Bone marrow (tissue), 2 donors: ENCODE measurements around the gene RARB.

Source experiments
- DNase-seq, 2 donors: peaks; one replicate each; lab custom pipeline; 2025; lab: John Stamatoyannopoulos, UW

Gene RARB

GRCh38 chr3:25554376-25554775 is 126.3 kb downstream of the RARB start:
- DNase-seq: no peak

- no peak for DNase-seq
These were observed 127.8 kb downstream of the RARB start for GRCh38 chr3:25555695-25556437.

- no peak for DNase-seq
These were observed 128.4 kb downstream of the RARB start for GRCh38 chr3:25556447-25556846.

DNA sequence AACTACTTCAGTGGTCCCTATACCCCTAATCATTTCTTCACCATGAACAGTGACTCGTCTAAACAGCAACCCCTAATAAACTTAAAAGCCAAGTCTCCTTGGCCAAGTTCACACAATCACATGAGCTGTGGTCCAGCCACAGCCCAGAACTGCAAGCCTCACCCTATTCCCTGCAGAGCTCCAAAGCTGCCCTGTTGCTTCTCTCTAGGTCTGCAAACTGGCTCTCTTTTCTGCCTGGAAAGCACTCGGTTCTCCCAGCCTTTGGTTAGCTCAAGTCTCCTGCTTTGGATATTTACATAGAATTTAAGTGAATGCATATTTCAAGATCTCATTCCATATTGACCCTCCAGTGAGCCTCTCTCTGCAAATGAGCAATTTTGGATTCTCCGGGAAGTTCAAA is 129.6 kb downstream of the RARB start:
- no peak for DNase-seq

DNA sequence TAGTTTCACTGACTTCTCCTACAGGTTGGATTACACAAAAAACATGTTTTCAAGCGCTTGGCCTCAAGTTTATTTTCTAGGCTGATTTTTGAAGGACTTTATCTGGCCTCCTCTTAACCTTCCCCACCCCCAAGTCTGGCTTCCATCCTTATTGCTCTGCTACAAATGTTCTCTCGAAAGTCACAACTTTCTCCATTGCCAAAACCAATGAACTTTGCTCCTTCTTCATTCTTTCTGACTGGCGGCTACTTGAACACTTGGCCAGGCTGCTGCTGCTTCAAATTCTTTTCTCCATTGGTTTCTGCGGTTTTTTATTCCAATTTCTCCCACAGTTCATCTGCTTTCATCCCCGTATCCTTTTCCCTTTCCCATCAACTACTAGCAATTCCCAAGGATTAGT is 130.1 kb downstream of the RARB start:
- DNase-seq: no peak

- no peak for DNase-seq
These were observed 130.7 kb downstream of the RARB start for GRCh38 chr3:25558796-25559195.

GRCh38 chr3:25563601-25564000 is 135.5 kb downstream of the RARB start:
- no peak for DNase-seq

- DNase-seq: no peak
These were observed 136.0 kb downstream of the RARB start for GRCh38 chr3:25564075-25564474.

GRCh38 chr3:25565807-25566206 is 137.7 kb downstream of the RARB start:
- no peak for DNase-seq

DNA sequence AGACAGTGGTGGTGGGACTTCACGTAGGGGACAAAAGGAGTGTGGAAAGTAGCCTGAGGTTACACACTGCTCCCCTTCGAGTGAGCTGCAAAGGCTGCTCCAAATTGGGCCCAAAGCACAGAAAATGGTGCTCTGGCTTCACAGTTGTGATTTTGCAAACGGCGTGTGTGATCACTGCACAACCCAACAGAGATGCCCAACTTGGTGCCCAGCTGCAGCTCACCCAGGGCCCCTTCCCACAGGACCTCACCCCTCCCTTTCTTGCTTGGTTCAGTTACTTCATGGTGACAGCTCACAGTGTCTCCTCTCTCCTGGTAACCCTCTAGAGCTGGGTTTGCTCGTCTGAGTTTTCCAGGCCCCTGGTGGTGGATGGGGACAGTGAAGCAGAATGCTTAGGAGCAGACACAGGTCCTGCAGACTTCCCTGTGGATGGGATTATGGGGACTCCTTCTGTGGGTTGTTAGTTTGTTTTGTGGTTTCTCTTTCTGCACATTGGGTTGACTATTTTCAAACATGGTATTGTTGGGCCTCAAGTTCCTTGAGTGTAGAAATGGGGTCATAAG is 138.4 kb downstream of the RARB start:
- no peak for DNase-seq

DNA sequence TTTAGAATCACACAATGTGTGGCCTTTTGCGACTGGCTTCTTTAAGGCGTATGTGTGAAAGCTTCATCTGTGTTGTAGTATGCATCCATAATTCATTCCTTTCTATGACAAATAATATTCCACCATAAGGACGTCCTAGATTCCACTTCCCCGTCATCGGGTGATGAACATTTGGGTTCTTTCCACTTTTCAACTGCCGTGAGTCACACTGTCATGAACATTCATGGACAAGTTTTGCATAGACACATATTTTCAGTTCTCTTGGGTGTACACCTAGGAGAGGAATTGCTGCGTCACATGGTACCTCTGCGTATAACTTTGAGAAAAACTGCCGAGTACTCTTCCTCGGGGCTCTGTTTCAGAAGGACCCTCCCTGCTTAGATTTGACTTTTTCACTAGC is 139.3 kb downstream of the RARB start:
- no peak for DNase-seq

GRCh38 chr3:25567806-25568524 is 139.9 kb downstream of the RARB start:
- DNase-seq: no peak

DNA sequence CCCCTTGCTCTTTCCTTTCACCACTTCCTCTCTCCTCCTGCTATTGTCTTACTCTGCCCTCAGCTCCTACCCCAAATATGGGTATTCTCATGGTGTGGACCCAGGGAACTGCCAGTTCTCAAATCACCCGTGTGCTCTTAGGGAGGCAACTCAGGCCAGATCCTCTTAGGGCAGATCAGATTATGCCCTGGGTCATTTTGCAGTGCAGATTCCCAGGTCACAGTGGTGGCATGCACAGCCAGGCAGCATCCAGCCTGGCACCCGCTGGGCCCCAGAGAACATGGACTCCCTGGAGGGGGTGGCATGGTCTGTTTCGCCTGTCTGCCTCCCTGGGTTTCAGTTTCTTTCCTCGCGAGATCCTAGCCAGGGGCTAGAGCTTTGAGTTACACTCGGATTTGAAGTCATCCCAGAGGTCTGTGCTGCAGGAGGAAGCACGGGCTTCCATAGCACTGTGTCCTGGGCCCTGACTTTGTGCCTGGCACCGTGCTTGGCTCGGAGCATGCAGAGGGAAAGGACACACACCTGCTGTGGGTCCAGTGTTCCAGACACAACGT is 140.5 kb downstream of the RARB start:
- no peak for DNase-seq

GRCh38 chr3:25571285-25571684 is 143.2 kb downstream of the RARB start:
- DNase-seq: no peak

DNA sequence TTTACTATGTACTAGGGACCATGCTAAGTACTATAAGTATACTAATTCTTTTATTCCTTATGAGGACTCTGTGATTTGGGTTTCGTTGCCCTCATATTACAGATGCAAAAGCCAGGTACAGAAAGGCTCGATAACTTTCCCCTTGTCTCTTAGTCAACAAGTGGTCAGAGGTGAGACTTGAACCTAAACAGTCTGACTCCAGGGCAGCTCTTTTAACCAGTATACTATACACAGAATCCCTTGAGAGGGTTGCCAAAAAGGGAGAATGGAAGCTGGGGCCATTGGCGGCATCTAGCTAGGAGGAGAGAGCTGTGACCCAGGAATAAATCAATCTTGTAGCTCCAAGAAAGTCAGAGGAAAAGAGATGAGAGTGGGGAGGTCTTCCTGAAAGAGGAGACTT is 144.3 kb downstream of the RARB start:
- no peak for DNase-seq

DNA sequence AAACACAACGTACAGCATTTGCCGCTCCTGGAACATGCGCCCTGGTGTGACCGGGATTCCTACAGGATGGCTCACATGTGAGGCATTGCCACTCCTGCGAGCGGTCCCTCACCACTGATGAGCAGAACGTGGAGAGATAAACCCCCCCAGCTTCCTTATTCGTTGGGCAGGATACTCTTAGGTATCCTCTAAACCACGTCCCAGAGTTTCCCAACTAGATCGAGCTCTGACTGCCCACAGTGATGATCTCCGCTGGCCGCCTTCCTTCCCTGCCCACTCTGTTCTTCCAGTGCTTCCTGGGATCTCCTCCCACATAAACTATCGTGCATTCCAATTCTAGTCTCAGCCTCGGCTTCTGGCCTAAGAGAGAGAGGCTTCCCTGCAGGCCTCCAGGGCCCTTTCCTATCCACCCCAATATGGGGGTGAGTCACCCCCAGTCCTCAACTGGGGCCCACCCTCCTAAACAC is 144.9 kb downstream of the RARB start:
- no peak for DNase-seq

- DNase-seq: no peak
These were observed 145.5 kb downstream of the RARB start for GRCh38 chr3:25573386-25574171.

- no peak for DNase-seq
These were observed 146.2 kb downstream of the RARB start for GRCh38 chr3:25574172-25574765.

DNA sequence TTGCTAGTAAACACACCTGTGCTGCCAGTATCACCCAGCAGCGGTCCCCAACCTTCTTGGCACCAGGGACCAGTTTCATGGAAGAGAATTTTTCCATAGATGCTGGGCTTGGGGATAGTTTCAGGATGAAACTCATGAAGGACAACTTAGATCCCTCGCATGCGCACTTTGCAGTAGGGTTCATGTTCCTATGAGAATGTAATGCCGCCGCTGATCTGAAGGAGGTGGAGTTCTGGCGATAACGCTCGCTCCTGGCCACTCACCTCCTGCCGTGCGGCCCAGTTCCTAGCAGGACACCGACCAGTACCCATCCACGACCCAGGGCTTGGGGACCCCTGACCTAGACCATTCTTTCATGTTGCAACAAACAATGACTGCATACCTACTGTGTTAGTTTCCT is 146.9 kb downstream of the RARB start:
- no peak for DNase-seq

GRCh38 chr3:25576146-25576545 is 148.1 kb downstream of the RARB start:
- DNase-seq: no peak

DNA sequence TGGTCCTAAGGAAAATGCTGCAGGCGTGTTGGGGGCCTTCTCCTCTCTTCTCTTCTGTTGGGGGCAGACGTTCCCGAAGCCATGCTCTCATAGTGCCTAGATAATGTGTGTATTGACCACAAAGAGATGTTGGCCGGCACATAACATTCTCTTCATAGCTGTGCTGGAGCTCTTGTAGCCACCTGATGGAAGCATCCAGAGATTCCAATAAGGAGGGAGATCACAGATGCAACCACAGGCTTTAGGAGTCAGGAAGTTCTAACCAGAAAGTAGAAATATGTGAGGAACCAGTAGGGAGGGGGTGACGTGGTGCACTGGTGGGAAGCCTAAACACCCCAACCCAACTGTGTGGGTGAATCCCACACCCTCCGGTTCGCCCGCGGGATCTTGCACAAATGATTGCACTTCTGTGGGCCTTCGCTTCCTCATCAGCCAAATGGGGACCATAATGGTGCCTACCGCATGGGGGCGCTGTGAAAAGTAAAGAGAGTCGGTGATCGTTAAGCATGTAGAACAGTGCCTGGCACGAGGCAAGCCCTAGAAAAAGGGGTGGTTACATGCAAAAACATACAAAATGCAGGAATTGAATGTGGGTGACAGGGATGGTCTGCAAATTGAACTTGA is 148.9 kb downstream of the RARB start:
- no peak for DNase-seq
